ENCODE measurements around the gene LRIG3.
"Not testable (repeated sequence)": the region's sequence is repeated elsewhere in the genome, so short reads cannot be mapped to it uniquely, and the experiment has no call there.

Gene LRIG3

GRCh38 chr12:58902726-58903125 lies 17.6 kb downstream of the LRIG3 start:
- DNase-seq: not testable (repeated sequence)

- no peak for DNase-seq
These were observed 18.6 kb downstream of the LRIG3 start for GRCh38 chr12:58901664-58902063.

GRCh38 chr12:58897969-58898368 lies 22.3 kb downstream of the LRIG3 start:
- no peak for DNase-seq

DNA sequence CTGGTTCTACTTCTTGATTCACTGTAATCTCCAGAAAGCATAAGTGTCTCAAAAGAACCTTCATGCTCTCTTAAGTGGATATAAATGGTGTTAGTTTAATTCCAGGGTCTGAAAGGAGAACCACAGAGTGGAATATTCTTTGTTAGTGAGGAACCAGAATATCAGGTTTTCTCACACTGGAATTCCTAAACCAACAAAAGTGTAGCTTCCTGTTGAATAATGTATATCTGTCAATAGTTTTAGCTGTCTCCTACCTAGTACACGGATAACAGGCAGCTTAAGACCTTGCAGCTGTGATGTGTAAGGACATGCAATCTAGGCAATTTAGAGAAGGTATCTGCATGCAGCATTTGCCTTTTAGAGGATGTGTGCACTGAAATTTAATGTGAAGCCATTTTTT lies 24.0 kb downstream of the LRIG3 start:
- no peak for DNase-seq

GRCh38 chr12:58895053-58895452 lies 25.3 kb downstream of the LRIG3 start:
- DNase-seq: no peak

DNA sequence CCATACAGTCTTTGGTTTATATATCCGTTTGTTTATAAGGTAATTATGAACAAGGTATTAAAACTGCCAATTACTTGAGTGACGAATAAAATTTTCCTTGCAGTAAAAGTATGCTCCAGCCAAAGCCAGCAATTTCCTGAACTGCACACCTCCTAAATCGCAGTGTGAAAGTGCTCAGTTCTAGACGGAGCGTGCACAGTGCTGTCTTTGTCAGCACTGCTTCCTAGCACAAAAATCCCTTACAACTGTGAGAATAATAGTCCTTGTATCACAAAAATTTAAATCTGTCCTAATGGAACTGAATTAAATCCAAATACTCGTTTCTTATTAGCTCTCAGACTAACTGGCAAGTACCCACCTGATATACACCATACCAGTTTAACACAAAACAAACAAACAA lies 26.3 kb downstream of the LRIG3 start:
- DNase-seq: peak in 19 of 56 donors; percentile 2 to 59 (median 34)

GRCh38 chr12:58893495-58893894 lies 26.8 kb downstream of the LRIG3 start:
- DNase-seq: no peak

- peak in 33 of 56 donors; percentile 5 to 73 (median 29) for DNase-seq
These were observed 30.7 kb downstream of the LRIG3 start for GRCh38 chr12:58889557-58889956.

DNA sequence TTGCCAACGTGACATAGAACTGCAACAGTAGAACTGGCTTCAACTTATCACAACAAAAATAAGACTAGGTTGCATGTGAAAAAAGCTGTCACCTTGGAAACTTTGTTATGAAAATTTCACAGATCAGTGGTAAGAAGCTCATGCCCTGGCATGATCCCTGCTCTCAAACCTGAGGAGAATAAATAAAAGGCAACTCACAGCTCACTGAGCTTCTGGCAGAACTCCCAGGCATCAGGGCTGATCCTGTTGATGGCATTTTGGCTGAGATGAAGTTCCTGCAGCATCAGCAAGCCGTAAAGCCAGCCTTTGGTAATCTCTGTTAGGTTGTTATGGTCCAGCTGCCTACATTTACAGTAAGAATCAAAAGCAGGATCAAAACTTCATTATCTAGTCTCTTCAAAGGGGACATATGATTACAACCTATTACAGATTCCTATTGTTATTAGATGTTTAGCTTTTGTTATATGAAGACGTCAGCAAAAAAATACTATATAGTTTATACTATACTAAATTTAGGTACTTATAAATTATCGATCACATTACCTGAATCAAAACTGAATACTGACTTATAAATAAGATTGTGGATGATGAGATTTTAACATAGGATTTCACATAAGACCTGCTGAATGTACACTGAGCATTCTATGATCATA lies 32.0 kb downstream of the LRIG3 start:
- peak in 42 of 56 donors; percentile 10 to 72 (median 31) for DNase-seq

GRCh38 chr12:58887068-58887467 lies 33.2 kb downstream of the LRIG3 start:
- DNase-seq: no peak

GRCh38 chr12:58886474-58886873 lies 33.8 kb downstream of the LRIG3 start:
- no peak for DNase-seq

DNA sequence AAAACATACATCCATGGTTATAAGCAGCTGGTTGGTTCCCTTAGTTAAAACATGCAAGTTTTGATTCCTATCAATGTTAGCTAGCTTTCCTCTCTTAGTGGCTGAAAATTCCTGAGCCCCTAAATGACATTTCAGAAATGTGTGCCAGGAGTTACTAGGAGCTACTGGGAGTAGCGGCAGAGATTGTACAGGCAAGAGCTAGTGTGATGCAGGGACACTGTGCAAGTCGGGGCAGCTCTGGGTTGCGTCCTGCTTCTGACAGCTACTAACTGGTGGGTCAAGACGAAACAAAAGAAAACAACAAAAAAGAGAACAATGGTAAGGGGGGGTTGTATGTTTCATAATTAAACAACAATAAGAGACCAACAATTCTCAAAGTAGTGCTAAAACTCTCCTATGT lies 35.4 kb downstream of the LRIG3 start:
- DNase-seq: no peak

- no peak for DNase-seq
These were observed 36.5 kb downstream of the LRIG3 start for GRCh38 chr12:58883576-58884334.

DNA sequence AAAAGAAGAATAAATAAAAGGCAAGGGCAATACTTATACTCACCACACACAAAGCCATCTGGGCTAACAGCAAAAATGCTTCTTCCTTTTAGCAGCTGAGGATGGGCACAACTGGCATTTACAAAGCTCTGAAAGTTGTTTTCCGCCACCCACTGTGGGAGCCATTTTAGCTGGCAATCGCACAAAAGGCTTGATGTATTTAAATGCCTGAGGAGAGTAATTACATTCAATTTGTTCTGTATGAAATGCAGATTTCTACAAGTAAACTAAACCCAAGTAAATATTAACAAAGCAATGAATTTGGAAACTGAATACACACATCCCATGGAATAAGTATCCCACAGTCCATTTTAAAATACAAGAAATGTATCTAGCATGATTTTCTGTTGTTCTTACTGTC lies 37.5 kb downstream of the LRIG3 start:
- no peak for DNase-seq

DNA sequence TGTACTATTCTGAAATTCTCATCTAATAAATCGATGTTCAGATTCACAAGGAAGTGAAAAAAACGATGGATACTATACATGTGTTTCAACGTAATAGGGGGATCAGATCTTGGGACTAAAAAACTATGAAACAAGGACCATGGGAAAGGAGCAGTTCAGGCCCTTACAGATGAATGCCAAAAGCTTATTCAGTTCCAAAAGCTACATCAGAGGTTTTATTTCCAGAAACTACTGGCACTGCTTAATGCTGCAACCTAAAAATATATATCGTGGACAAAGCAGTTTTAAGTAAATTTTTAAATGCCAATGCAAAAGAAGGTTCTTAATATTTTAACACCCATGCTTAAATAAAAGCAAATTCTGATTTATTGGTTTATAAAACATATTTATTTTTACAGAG lies 38.5 kb downstream of the LRIG3 start:
- no peak for DNase-seq

DNA sequence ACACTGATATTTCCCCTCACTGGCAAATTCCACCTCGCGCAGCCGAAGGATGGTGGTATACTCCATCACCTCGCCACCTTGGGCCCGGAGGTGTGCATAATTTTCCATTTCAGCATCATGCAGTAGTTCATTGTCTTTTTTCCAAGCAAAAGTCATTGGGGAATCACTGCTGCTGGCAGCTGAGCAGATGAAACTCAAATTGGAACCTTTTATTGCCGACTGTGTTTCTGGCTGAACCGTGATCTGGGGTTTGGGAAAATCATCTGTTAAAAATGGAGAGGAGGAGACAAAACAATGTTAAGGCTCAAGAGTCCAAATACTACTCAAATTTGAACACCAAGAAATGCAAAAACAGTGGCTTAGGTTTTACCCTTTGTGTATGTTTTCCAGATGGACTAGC lies 39.7 kb downstream of the LRIG3 start:
- no peak for DNase-seq

DNA sequence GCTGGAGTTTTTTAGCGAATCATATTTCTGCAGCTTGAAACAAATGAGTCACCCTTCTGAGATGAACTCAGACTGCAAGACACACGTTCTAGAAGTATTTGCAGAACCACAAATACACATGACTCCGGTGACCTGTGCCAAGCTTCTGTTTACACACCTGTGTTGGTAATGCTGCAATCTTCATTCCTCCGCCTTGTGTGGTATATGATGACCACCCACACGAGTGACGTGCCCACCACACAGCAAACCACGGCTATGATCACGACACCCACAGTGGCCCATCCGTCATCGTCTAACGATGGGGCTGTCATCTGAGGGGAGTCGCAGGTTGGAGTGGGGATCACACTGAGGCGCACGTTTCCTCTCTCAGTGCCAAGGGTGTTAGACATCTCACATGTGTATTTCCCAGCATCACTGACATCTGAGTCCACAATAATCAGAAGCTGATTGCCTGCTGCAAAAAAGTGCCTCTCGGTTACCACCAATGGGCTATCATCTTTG lies 43.0 kb downstream of the LRIG3 start:
- no peak for DNase-seq

GRCh38 chr12:58873496-58873895 lies 46.8 kb downstream of the LRIG3 start:
- DNase-seq: no peak

DNA sequence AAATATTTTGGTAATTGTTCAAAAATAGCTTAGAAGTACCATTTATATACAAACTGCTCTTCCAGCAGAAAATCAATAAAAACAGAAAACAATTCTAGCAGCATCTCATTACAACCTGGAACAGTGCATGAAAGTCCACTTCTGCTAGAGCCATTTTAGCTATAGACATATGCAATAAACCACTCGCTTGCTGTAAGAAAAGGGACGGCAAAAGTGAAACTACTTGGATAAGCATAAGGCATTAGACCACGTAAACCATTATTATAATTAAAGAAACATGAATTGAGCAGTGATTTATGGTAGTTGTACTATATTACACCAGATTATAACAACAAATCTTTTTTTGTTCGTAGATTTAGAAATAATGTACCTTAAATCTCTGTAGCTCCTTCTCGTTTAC lies 48.7 kb downstream of the LRIG3 start:
- no peak for DNase-seq

DNA sequence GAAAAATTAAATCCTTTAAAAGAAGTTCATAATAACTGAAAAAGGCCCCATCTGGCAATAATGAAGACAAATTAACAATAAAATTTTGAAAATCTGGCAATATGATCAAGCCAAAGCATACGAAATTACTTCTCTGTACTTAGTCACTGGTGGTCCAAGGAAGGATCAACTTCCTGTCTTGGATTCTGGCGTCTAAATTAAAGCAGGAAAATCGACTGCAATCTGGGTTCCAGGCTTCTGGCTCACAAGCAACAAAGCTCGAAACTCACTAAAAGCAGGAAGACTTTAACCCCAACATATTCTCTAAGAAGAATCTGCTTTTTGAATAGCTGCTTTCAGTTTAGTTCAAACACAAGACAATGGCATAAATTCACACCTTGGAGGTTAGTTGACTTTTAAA lies 49.7 kb downstream of the LRIG3 start:
- no peak for DNase-seq

GRCh38 chr12:58860788-58861240 lies 59.5 kb downstream of the LRIG3 start:
- no peak for DNase-seq

GRCh38 chr12:58860056-58860787 lies 60.1 kb downstream of the LRIG3 start:
- DNase-seq: no peak

Data from amygdala (tissue), 56 donors.